Ovary (tissue), 9 donors: ENCODE measurements around the gene CPT1B. TPM values are rescaled to one million over a fixed set of nuclear protein-coding genes. Genes with fewer than 3 reads are reported as not detected.

Source experiments
- DNase-seq, 5 donors: peaks; one replicate each; pipeline ENCODE4 v3.0.0-alpha.2; 2019 to 2020
- H3K27ac ChIP-seq, 2 donors: fragments of 200-600 bp; one replicate each; pipeline versions ENCODE4 v1.5.1 to v1.8.0; 2019 to 2022
- H3K27me3 ChIP-seq: fragments of 200-600 bp; one replicate; pipeline ENCODE4 v1.8.0; 2022
- H3K36me3 ChIP-seq: fragments of 200-600 bp; sonication (generic); one replicate; pipeline ENCODE4 v1.5.1; 2019
- H3K4me1 ChIP-seq: one replicate; pipeline ENCODE4 v1.8.1; 2013; ENCODE audit warnings: mild to moderate bottlenecking, moderate library complexity; ENCODE audit not compliant: insufficient read depth
- H3K4me3 ChIP-seq: fragments of 200-600 bp; sonication (generic); one replicate; pipeline ENCODE4 v1.5.1; 2017
- H3K9me3 ChIP-seq, 2 donors: fragments of 200-600 bp in 1 of 2; sonication (generic) in 1 of 2; one replicate each; pipeline versions ENCODE4 v1.5.1 to v1.8.1; 2013 to 2019; ENCODE audit warnings: mild to moderate bottlenecking in 1 of 2, moderate library complexity in 1 of 2
- EP300 ChIP-seq: sonication (generic); formaldehyde crosslinking; IDR thresholded peaks from one replicate; pipeline ENCODE4 v1.6.1; 2017; ENCODE audit warnings: antibody characterized with exemption
- POLR2A ChIP-seq: fragments of 450-650 bp; IDR thresholded peaks from one replicate; pipeline ENCODE4 v1.6.1; 2017; ENCODE audit warnings: antibody characterized with exemption, mild to moderate bottlenecking, moderate library complexity
- WGBS, 3 donors: extraction: QIAGEN DNeasy Blood & Tissue Kit in 1 of 3; methylation state at CpG; one replicate each; pipeline versions ENCODE4 v1.1.5 to v1.1.7; 2013 to 2017; 5-methylcytosine and 5-hydroxymethylcytosine counted together
- intact Hi-C, 4 donors: fragments of 100-400 bp; cut with DNase I; formaldehyde crosslinking; loops; one replicate each; pipeline versions ENCODE4 v1.11.0 to v1.15.1; 2022 to 2023
- polyA plus RNA-seq, 2 donors: library from polyadenylated mRNA; stranded (reverse); fragments of 200-250 nt in 1 of 2; fragments of 350-450 nt in 1 of 2; fragmentation: Illumina TruSeq in 1 of 2; extraction: RNeasy Lipid Tissue Mini Kit (QIAGEN cat#74804) in 1 of 2; gene quantifications; one replicate each; pipeline ENCODE4 v1.2.3, GENCODE V29; 2013 to 2014
- total RNA-seq, 7 donors: library from RNA; depleted of rRNA in 2 of 7; stranded (reverse); fragments of >200 nt in 2 of 7; fragmentation: NEBNext Ultra II Directional in 3 of 7; extraction: Animal tissue kit (Norgen Biotek cat#: 25700) in 3 of 7; gene quantifications; one replicate each; pipeline versions ENCODE4 v1.1.0 to v1.2.4, GENCODE V29; 2016 to 2023
- TF ChIP-seq, protein P1 (sequence below), 3 donors: fragments of 450-650 bp in 2 of 3; fragments of 200-600 bp in 1 of 3; IDR thresholded peaks; one replicate each; pipeline versions ENCODE4 v1.5.1 to v1.8.0; 2016 to 2022; ENCODE audit warnings: antibody characterized with exemption in 3 of 3, mild to moderate bottlenecking in 1 of 3
- donor health status: DM: no; HTN: no; CAD: no; lungs with moderate emphysema.
- donor health status: DM: no; HTN: no; CAD: no.
- donor health status: Bipolar disorder and iron deficiency.
- donor health status: DM: yes; HTN: yes; CAD: no.
- donor health status: DM: no; HTN: no; CAD: no.
- donor health status: DM: yes; HTN: yes; CAD: no.

CPT1B gene
- total and polyA plus RNA-seq, 9 donors = 2.5 to 10.6 (median 4.4) TPM

DNA sequence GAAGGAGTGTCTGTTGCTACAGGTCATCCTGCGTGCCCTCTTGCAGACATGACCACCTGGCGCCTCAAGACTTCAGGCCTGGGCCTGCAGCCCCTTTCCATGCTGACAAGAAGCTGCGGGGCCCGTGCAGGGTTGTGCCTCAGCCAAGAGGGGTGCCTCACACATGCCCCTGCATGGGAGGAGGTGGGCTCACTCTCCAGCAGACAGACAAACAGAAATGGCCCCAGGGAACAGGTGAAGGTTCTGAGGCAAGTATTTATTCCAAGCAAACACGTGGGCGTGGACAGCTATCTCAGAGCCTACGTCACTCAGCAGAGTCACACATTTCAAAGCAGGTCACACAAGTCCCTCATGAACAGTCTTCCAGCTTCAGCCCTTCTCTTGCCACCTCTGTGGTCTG is 9.6 kb downstream of the CPT1B start:
- Histone ChIP-seq H3K27ac (no peak overlapping the region), H3K9me3 (no peaks in the 10 kb centered on the region), H3K36me3 (no peaks in the 10 kb centered on the region), H3K4me3 (no peak overlapping the region), H3K27me3 (no peaks in the 10 kb centered on the region), H3K4me1 (no peaks in the 10 kb centered on the region)
- TF ChIP-seq EP300 = no peak
- TF ChIP-seq POLR2A = no peak
- TF ChIP-seq, protein P1, sequence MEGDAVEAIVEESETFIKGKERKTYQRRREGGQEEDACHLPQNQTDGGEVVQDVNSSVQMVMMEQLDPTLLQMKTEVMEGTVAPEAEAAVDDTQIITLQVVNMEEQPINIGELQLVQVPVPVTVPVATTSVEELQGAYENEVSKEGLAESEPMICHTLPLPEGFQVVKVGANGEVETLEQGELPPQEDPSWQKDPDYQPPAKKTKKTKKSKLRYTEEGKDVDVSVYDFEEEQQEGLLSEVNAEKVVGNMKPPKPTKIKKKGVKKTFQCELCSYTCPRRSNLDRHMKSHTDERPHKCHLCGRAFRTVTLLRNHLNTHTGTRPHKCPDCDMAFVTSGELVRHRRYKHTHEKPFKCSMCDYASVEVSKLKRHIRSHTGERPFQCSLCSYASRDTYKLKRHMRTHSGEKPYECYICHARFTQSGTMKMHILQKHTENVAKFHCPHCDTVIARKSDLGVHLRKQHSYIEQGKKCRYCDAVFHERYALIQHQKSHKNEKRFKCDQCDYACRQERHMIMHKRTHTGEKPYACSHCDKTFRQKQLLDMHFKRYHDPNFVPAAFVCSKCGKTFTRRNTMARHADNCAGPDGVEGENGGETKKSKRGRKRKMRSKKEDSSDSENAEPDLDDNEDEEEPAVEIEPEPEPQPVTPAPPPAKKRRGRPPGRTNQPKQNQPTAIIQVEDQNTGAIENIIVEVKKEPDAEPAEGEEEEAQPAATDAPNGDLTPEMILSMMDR (IDR thresholded peaks at IDR 0.05) = no peak
- intact Hi-C loops = no loop called here
- no peak for DNase-seq
- 70 to 80% (median 74%) methylated on average over 7 of the region's 7 CpGs for whole genome bisulfite sequencing, 3 donors

DNA sequence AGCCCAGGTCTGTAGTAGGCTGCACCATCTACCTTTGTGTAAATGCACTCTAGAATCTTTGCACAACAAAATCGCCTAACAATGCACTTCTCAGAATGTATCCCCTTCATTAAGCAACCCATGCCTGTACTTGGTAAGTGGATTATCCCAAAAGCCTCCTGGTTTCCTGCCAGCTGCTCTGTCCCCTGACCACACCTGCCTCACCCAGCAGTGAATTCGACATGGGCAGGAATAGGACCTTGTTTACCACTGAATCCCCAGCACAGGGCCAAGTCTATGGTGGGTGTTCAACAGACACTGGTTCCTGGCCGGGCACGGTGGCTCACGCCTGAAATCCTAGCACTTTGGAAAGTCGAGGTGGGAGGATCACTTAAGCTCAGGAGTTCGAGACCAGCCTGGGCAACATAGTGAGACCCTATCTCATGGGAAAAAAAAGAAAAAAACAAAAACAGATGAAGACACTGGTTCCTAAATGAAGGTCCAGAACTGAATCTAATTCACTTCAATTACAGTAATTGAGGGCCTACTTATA is 10.4 kb downstream of the CPT1B start:
- H3K9me3 ChIP-seq = no peaks in the 10 kb centered on the region
- 86 to 87% (median 87%) methylated on average over 7 of the region's 7 CpGs for WGBS, 3 donors
- DNase-seq = no peak
- no peak overlapping the region for H3K4me3 ChIP-seq
- TF ChIP-seq EP300 = no peak
- TF ChIP-seq POLR2A = no peak
- TF ChIP-seq, protein P1 (IDR thresholded peaks at IDR 0.05) = no peak
- intact Hi-C loops = no loop called here
- H3K27ac ChIP-seq = no peak overlapping the region
- H3K4me1 ChIP-seq = peaks cover 4% of the 10 kb centered on the region
- H3K36me3 ChIP-seq = no peaks in the 10 kb centered on the region
- no peaks in the 10 kb centered on the region for H3K27me3 ChIP-seq

DNA sequence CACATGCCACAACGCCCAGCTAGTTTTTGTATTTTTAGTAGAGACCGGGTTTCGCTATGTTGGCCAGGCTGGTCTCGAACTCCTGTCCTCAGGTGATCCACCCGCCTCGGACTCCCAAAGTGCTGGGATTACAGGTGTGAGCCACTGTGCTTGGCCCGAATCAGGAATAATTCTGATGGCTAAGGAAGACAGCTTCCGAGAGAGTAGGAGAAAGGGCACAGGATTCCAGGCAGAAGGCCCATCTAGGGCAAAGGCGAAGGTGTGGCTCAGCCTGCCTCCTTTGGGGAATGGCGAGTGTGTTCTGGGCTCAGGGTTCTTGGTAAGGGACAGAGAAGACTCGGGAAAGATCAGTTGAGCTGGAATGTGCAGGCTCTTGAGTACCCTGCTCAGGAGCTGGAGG is 13.9 kb downstream of the CPT1B start:
- TF ChIP-seq EP300 (no peak), POLR2A (no peak)
- TF ChIP-seq, protein P1 (IDR thresholded peaks at IDR 0.05) = no peak
- DNase-seq = no peak
- no peak overlapping the region for H3K4me3 ChIP-seq
- WGBS, 3 donors = 75 to 88% (median 87%) methylated on average over 11 of the region's 11 CpGs
- intact Hi-C loops = no loop called here
- H3K4me1 ChIP-seq = peaks cover 5% of the 10 kb centered on the region
- H3K36me3 ChIP-seq = no peaks in the 10 kb centered on the region
- H3K27me3 ChIP-seq = no peaks in the 10 kb centered on the region
- H3K27ac ChIP-seq = no peak overlapping the region
- no peaks in the 10 kb centered on the region for H3K9me3 ChIP-seq

DNA sequence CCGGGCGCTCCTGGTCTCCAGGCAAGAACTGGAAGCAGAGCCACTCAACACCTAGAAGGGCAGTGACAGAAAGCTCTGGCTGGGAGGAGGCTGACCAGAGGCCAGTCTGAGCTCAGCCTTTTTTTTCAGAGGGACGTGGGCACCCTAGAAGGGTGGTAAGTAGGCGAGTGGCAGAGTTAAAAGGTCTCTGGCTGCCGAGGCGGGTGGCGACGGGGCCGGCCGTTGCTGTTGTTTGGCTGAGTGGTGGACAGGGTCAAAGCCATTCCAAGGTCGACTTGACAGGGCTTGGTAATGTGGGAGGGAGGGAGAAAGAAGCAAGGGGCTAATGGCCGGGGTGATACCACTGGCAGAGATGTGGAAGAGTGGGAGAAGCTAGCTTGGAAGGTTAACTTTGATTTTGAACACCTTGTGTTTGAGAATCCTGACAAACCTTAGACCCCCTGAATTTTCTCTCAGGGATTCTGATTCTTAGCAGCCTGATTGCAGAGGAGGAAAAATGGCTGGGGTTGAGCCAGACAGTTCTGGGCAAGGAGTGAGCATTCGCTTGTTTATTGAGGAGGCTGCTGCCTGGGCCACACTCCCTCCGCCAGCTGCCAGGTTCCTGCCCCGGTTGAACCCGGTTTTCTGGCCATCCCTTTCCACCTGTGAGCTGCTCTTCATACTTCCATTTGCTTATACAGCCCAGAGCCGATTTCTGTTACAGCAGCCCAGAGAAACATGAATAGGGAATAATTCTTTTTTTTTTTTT is 14.6 kb downstream of the CPT1B start:
- intact Hi-C loops = no loop called here
- Histone ChIP-seq H3K27me3 (no peaks in the 10 kb centered on the region), H3K4me3 (peak overlapping the region; percentile 29), H3K4me1 (peaks cover 5% of the 10 kb centered on the region), H3K27ac (no peak overlapping the region), H3K36me3 (no peaks in the 10 kb centered on the region), H3K9me3 (no peaks in the 10 kb centered on the region)
- no peak for DNase-seq
- TF ChIP-seq POLR2A (no peak), EP300 (no peak)
- WGBS, 3 donors = 10 to 17% (median 13%) methylated on average over 17 of the region's 17 CpGs
